PFSK-1 (cell line): ENCODE results near the gene RAB38.

Experiments used
- FOXP2 ChIP-seq: optimal IDR thresholded peaks from 2 replicates; pipeline ENCODE3; 2011; ENCODE audit warnings: borderline replicate concordance, control low read depth, inconsistent platforms; ENCODE audit not compliant: insufficient read depth; ENCODE audit errors: extremely low read length, extremely low read depth
- POLR2AphosphoS5 ChIP-seq: IDR thresholded peaks from 2 replicates; pipeline ENCODE4 v1.6.1; 2012; ENCODE audit warnings: low read depth, mild to moderate bottlenecking, control low read depth, low read length, moderate library complexity
- SIN3A ChIP-seq: IDR thresholded peaks from 2 replicates; pipeline ENCODE4 v1.6.1; 2012; ENCODE audit warnings: mild to moderate bottlenecking, low read length, moderate library complexity, borderline replicate concordance; ENCODE audit not compliant: insufficient read depth
- TAF1 ChIP-seq: IDR thresholded peaks from 2 replicates; pipeline ENCODE4 v1.6.1; 2012; ENCODE audit warnings: low read length, control low read depth, borderline replicate concordance; ENCODE audit not compliant: insufficient read depth
- TF ChIP-seq, protein P1 (sequence below), 2 experiments: IDR thresholded peaks; 2 replicates each; pipeline versions ENCODE4 v1.6.1 to v1.8.0; 2011 to 2012; ENCODE audit warnings: low read depth in 2 of 2, low read length in 2 of 2, control low read depth in 1 of 2, inconsistent platforms in 1 of 2, mild to moderate bottlenecking in 1 of 2, moderate library complexity in 1 of 2; ENCODE audit not compliant: insufficient read depth in 1 of 2

The RAB38 gene

DNA sequence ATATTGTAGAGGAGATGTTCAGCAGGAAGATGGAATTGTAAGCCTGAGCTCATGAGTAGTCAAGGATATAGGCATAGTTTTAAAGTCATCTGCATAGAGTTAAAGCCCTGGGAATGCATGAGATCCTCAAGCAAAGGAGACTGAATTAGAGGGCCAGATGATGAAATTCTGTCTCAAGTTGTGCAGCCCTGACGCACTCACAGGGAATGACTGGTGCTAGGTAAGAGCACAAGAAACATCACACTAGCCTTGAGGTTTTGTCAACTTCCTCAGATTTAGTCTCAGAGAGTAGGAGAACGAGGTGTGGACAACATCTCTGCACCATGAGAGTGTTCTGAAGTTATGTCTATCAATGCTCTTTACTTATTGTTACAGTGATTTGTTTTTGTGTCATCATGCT, 5.8 kb downstream of the RAB38 start:
- TF ChIP-seq POLR2AphosphoS5 (no peak), FOXP2 (no peak), TAF1 (no peak), SIN3A (no peak)
- TF ChIP-seq, protein P1, sequence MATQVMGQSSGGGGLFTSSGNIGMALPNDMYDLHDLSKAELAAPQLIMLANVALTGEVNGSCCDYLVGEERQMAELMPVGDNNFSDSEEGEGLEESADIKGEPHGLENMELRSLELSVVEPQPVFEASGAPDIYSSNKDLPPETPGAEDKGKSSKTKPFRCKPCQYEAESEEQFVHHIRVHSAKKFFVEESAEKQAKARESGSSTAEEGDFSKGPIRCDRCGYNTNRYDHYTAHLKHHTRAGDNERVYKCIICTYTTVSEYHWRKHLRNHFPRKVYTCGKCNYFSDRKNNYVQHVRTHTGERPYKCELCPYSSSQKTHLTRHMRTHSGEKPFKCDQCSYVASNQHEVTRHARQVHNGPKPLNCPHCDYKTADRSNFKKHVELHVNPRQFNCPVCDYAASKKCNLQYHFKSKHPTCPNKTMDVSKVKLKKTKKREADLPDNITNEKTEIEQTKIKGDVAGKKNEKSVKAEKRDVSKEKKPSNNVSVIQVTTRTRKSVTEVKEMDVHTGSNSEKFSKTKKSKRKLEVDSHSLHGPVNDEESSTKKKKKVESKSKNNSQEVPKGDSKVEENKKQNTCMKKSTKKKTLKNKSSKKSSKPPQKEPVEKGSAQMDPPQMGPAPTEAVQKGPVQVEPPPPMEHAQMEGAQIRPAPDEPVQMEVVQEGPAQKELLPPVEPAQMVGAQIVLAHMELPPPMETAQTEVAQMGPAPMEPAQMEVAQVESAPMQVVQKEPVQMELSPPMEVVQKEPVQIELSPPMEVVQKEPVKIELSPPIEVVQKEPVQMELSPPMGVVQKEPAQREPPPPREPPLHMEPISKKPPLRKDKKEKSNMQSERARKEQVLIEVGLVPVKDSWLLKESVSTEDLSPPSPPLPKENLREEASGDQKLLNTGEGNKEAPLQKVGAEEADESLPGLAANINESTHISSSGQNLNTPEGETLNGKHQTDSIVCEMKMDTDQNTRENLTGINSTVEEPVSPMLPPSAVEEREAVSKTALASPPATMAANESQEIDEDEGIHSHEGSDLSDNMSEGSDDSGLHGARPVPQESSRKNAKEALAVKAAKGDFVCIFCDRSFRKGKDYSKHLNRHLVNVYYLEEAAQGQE (IDR thresholded peaks at IDR 0.05; ENCODE audit: insufficient read depth in 1 of 2, low read depth in 2 of 2, low read length in 2 of 2): no peak

- TF ChIP-seq, protein P1 (IDR thresholded peaks at IDR 0.05; ENCODE audit: insufficient read depth in 1 of 2, low read depth in 2 of 2, low read length in 2 of 2): no peak
- TF ChIP-seq FOXP2: no peak
- no peak for TF ChIP-seq POLR2AphosphoS5
- no peak for TF ChIP-seq SIN3A
- no peak for TF ChIP-seq TAF1
These were observed 7.4 kb downstream of the RAB38 start for GRCh38 chr11:88167853-88168252.

GRCh38 chr11:88164806-88165585, 10.2 kb downstream of the RAB38 start:
- TF ChIP-seq SIN3A: no peak
- TF ChIP-seq, protein P1 (IDR thresholded peaks at IDR 0.05; ENCODE audit: insufficient read depth in 1 of 2, low read depth in 2 of 2, low read length in 2 of 2): no peak
- TF ChIP-seq TAF1: no peak
- no peak for TF ChIP-seq FOXP2
- no peak for TF ChIP-seq POLR2AphosphoS5

- TF ChIP-seq POLR2AphosphoS5 (no peak), SIN3A (no peak), FOXP2 (no peak), TAF1 (no peak)
- TF ChIP-seq, protein P1 (IDR thresholded peaks at IDR 0.05; ENCODE audit: insufficient read depth in 1 of 2, low read depth in 2 of 2, low read length in 2 of 2): no peak
These were observed 10.9 kb downstream of the RAB38 start for GRCh38 chr11:88164320-88164719.

GRCh38 chr11:88158081-88158480, 17.2 kb downstream of the RAB38 start:
- TF ChIP-seq TAF1 (no peak), FOXP2 (no peak), SIN3A (no peak), POLR2AphosphoS5 (no peak)
- TF ChIP-seq, protein P1 (IDR thresholded peaks at IDR 0.05; ENCODE audit: insufficient read depth in 1 of 2, low read depth in 2 of 2, low read length in 2 of 2): no peak
